MM.1S (cell line): ENCODE measurements around the gene MGA.

ENCODE experiments used
- DNase-seq: peaks from one replicate; pipeline ENCODE4 v3.0.0-alpha.2; 2015
- H2AFZ ChIP-seq: fragments of 300-600 bp; sonication (generic); 2 replicates; pipeline ENCODE4 v1.6.0; 2016; ENCODE audit warnings: antibody characterized with exemption, low read length
- H3F3A ChIP-seq: fragments of 300-600 bp; sonication (generic); 2 replicates; pipeline ENCODE4 v1.6.1; 2016; ENCODE audit warnings: mild to moderate bottlenecking, antibody characterized with exemption, low read length, moderate library complexity, mixed read lengths; ENCODE audit not compliant: insufficient read depth
- H3K27ac ChIP-seq: fragments of 300-600 bp; sonication (generic); 2 replicates; pipeline ENCODE4 v1.5.1; 2016; ENCODE audit warnings: mild to moderate bottlenecking, low read length
- H3K27me3 ChIP-seq: fragments of 300-600 bp; sonication (generic); replicated peaks from 2 replicates; pipeline ENCODE4 v1.6.0; 2016; ENCODE audit warnings: low read length; ENCODE audit not compliant: insufficient read depth
- H3K36me3 ChIP-seq: fragments of 300-600 bp; sonication (generic); replicated peaks from 2 replicates; pipeline ENCODE4 v1.6.1; 2016; ENCODE audit warnings: mild to moderate bottlenecking, low read length, mixed read lengths; ENCODE audit not compliant: insufficient read depth
- H3K4me1 ChIP-seq: fragments of 300-600 bp; sonication (generic); 2 replicates; pipeline ENCODE4 v1.6.1; 2016; ENCODE audit warnings: low read length, mixed read lengths
- H3K4me2 ChIP-seq: fragments of 300-600 bp; sonication (generic); 2 replicates; pipeline ENCODE4 v1.6.0; 2016; ENCODE audit warnings: low read depth, low read length
- H3K4me3 ChIP-seq: fragments of 300-600 bp; sonication (generic); 2 replicates; pipeline ENCODE4 v1.5.1; 2016; ENCODE audit warnings: low read length, mixed read lengths
- H3K79me2 ChIP-seq: fragments of 300-600 bp; sonication (generic); 2 replicates; pipeline ENCODE4 v1.6.1; 2016; ENCODE audit warnings: mixed run types, low read length, mixed read lengths
- H3K9ac ChIP-seq: fragments of 300-600 bp; sonication (generic); 2 replicates; pipeline ENCODE4 v1.6.1; 2016; ENCODE audit warnings: low read length, mixed read lengths
- H3K9me2 ChIP-seq: fragments of 300-600 bp; sonication (generic); replicated peaks from 2 replicates; pipeline ENCODE4 v1.6.1; 2016; ENCODE audit warnings: mild to moderate bottlenecking, low read length, mixed read lengths; ENCODE audit not compliant: insufficient read depth
- H3K9me3 ChIP-seq: fragments of 300-600 bp; sonication (generic); replicated peaks from 2 replicates; pipeline ENCODE4 v1.6.1; 2016; ENCODE audit warnings: mild to moderate bottlenecking, low read length, mixed read lengths; ENCODE audit not compliant: insufficient read depth
- H4K20me1 ChIP-seq: fragments of 300-600 bp; sonication (generic); 2 replicates; pipeline ENCODE4 v1.6.1; 2016; ENCODE audit warnings: mild to moderate bottlenecking, low read length, moderate library complexity, mixed read lengths; ENCODE audit not compliant: insufficient read depth
- EZH2 ChIP-seq: fragments of 300-600 bp; sonication (generic); optimal IDR thresholded peaks from 2 replicates; pipeline ENCODE3; 2017; ENCODE audit warnings: low read depth, mild to moderate bottlenecking, antibody characterized with exemption, low read length, mixed read lengths
- EZH2phosphoT487 ChIP-seq: fragments of 300-600 bp; sonication (generic); IDR thresholded peaks from 2 replicates; pipeline ENCODE4 v1.6.1; 2018; ENCODE audit warnings: antibody characterized with exemption, low read length
- TF ChIP-seq, protein P1 (sequence below): fragments of 300-600 bp; sonication (generic); IDR thresholded peaks from 2 replicates; pipeline ENCODE4 v1.5.1; 2016; ENCODE audit warnings: antibody characterized with exemption, low read length, mixed read lengths

Gene MGA

DNA sequence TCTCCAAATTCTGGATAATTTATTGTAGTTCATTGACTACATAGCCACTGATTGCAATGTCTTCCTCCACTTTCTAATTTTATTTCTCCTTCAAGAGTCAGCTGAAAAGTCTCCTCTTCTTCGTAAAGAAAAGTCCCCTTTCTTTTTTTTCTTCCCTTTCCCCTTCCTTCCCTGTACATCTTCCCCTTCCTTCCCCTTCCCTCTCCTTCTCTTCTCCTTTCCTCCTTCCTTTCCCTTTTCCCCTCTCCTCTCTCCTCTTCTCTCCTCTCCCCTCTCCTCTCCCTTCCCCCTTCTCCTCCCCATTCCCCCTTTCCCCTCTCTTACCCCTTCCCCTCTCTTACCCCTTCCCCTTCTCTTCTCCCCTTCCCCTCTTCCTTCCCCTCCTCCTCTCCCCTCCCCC, 8.8 kb upstream of the MGA start:
- TF ChIP-seq, protein P1, sequence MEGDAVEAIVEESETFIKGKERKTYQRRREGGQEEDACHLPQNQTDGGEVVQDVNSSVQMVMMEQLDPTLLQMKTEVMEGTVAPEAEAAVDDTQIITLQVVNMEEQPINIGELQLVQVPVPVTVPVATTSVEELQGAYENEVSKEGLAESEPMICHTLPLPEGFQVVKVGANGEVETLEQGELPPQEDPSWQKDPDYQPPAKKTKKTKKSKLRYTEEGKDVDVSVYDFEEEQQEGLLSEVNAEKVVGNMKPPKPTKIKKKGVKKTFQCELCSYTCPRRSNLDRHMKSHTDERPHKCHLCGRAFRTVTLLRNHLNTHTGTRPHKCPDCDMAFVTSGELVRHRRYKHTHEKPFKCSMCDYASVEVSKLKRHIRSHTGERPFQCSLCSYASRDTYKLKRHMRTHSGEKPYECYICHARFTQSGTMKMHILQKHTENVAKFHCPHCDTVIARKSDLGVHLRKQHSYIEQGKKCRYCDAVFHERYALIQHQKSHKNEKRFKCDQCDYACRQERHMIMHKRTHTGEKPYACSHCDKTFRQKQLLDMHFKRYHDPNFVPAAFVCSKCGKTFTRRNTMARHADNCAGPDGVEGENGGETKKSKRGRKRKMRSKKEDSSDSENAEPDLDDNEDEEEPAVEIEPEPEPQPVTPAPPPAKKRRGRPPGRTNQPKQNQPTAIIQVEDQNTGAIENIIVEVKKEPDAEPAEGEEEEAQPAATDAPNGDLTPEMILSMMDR: no peak
- no peak for TF ChIP-seq EZH2phosphoT487
- TF ChIP-seq EZH2: no peak
- Histone ChIP-seq H3K4me3 (no peak overlapping the region), H3K9me2 (no peaks in the 10 kb centered on the region), H3K4me2 (no peak overlapping the region), H4K20me1 (no peaks in the 10 kb centered on the region), H3K4me1 (no peaks in the 10 kb centered on the region), H3F3A (no peaks in the 10 kb centered on the region), H3K9ac (no peak overlapping the region), H3K27me3 (no peaks in the 10 kb centered on the region), H3K27ac (no peak overlapping the region), H3K79me2 (no peaks in the 10 kb centered on the region), H3K36me3 (no peaks in the 10 kb centered on the region), H2AFZ (no peak overlapping the region), H3K9me3 (no peaks in the 10 kb centered on the region)
- no peak for DNase-seq

DNA sequence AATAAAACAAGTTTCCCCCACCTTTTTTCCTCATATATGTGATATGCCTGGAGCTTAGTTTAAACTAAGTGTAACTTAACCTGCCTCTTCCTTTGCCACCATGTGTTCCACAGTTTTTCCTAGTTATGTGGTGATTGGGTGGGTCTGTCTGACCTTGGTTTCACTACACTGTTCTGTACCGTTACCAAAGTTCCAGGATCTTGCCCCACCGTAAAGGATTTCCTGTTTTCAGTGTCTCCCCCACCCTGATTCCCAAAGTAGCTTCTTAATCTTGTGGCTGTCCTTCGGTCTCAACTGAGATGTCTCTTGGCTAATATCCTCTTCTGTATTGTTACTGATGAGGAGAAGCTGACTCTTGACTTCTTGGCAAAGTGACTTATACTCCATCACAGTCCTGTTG, 6.4 kb upstream of the MGA start:
- TF ChIP-seq EZH2 (no peak), EZH2phosphoT487 (no peak)
- TF ChIP-seq, protein P1: no peak
- Histone ChIP-seq H3K4me2 (no peak overlapping the region), H3K9ac (no peak overlapping the region), H3K27me3 (0 out of 2 replicates have a peak, but pooled peaks cover 5% of the 10 kb centered on the region), H2AFZ (no peak overlapping the region), H3K4me3 (no peak overlapping the region), H3K9me3 (no peaks in the 10 kb centered on the region), H3F3A (no peaks in the 10 kb centered on the region), H3K9me2 (no peaks in the 10 kb centered on the region), H3K27ac (no peak overlapping the region), H3K79me2 (no peaks in the 10 kb centered on the region), H3K36me3 (no peaks in the 10 kb centered on the region), H3K4me1 (no peaks in the 10 kb centered on the region), H4K20me1 (no peaks in the 10 kb centered on the region)
- DNase-seq: no peak

GRCh38 chr15:41655716-41656115, 4.5 kb upstream of the MGA start:
- Histone ChIP-seq H3K9me2 (no peaks in the 10 kb centered on the region), H3F3A (peaks cover 10% of the 10 kb centered on the region), H3K27me3 (0 out of 2 replicates have a peak, but pooled peaks cover 5% of the 10 kb centered on the region), H3K9ac (no peak overlapping the region), H3K79me2 (no peaks in the 10 kb centered on the region), H3K27ac (no peak overlapping the region), H2AFZ (no peak overlapping the region), H3K36me3 (no peaks in the 10 kb centered on the region), H3K9me3 (no peaks in the 10 kb centered on the region), H3K4me1 (peaks cover 6% of the 10 kb centered on the region; the same call in 1 of the 2 replicates), H3K4me2 (no peak overlapping the region), H3K4me3 (no peak overlapping the region), H4K20me1 (no peaks in the 10 kb centered on the region)
- TF ChIP-seq EZH2 (no peak), EZH2phosphoT487 (no peak)
- TF ChIP-seq, protein P1: no peak
- DNase-seq: no peak
